ENCODE data around the gene EIF1. TPM values are rescaled to one million over a fixed set of nuclear protein-coding genes. Genes with fewer than 3 reads are reported as not detected.

The EIF1 gene
- total and polyA plus RNA-seq, 2 of the 8 experiments (the other 6 are each of a cell fraction or from before 2014, with no cell fraction given): 175 to 539 TPM

GRCh38 chr17:41649923-41650519 lies 38.7 kb upstream of the EIF1 start:
- Histone ChIP-seq H2AFZ (ENCODE audit: low read length) (no peak overlapping the region), H2BK20ac (ENCODE audit: low read length) (peak overlapping the region; percentile 66), H3K9me3 (ENCODE audit: insufficient read depth in 2 of 2, low read depth in 1 of 2, low read length in 1 of 2) (no peaks in the 10 kb centered on the region), H3K23ac (ENCODE audit: insufficient read length) (no peak overlapping the region), H3K27me3 (replicated peaks in 1 of 4; ENCODE audit: control insufficient read depth in 3 of 4, extremely low read depth in 1 of 4, insufficient read depth in 3 of 4, low read length in 3 of 4) (no peaks in the 10 kb centered on the region; a peak in 2 of 7 replicates), H3K4me2 (ENCODE audit: insufficient read depth in 1 of 2, low read depth in 2 of 2, low read length in 2 of 2) (no peak overlapping the region), H2AK5ac (ENCODE audit: low read depth, low read length) (peak overlapping the region; percentile 98), H3K23me2 (ENCODE audit: low read depth, low read length) (peaks cover 17% of the 10 kb centered on the region; the same call in 1 of the 2 replicates), H3K4me3 (ENCODE audit: extremely low read depth in 1 of 4, insufficient read depth in 2 of 4, low read depth in 3 of 4, low read length in 4 of 4) (no peak overlapping the region), H3K4ac (replicated peaks; ENCODE audit: insufficient read length, low read depth, low read length) (no peak overlapping the region), H3K27ac (ENCODE audit: low read depth, low read length) (no peak overlapping the region), H3K79me2 (ENCODE audit: control insufficient read depth in 1 of 2, insufficient read depth in 2 of 2, low read length in 2 of 2) (no peaks in the 10 kb centered on the region), H2BK12ac (ENCODE audit: low read depth, low read length) (peak overlapping the region; percentile 99; the same call in 1 of the 2 replicates), H3K4me1 (replicated peaks in 1 of 4; ENCODE audit: control insufficient read depth in 3 of 4, insufficient read depth in 4 of 4, low read length in 3 of 4) (peaks cover 0 to 10% (median 8%) of the 10 kb centered on the region in 4 experiments; a peak in 6 of 7 replicates), H4K5ac (ENCODE audit: insufficient read length, low read depth, low read length) (no peak overlapping the region), H3K56ac (replicated peaks; ENCODE audit: insufficient read length, low read depth, low read length) (no peak overlapping the region), H2BK120ac (replicated peaks; ENCODE audit: low read depth, low read length) (no peak overlapping the region), H4K8ac (ENCODE audit: extremely low read depth, insufficient read depth, low read length) (no peak overlapping the region), H3K36me3 (ENCODE audit: control insufficient read depth in 2 of 4, insufficient read depth in 4 of 4, low read length in 3 of 4) (no peaks in the 10 kb centered on the region), H2BK5ac (ENCODE audit: low read depth, low read length) (peak overlapping the region; percentile 60; the same call in 1 of the 2 replicates), H2BK15ac (ENCODE audit: low read length) (peak overlapping the region; percentile 96), H3K79me1 (ENCODE audit: low read depth, low read length) (no peaks in the 10 kb centered on the region), H4K91ac (replicated peaks; ENCODE audit: insufficient read length, low read length) (peak overlapping the region; percentile 80), H3K14ac (ENCODE audit: insufficient read length) (no peak overlapping the region), H4K20me1 (replicated peaks in 1 of 2; ENCODE audit: control insufficient read depth in 1 of 2, insufficient read depth in 2 of 2, low read length in 2 of 2) (peaks cover 0 to 8% of the 10 kb centered on the region in 2 experiments), H3K9ac (replicated peaks in 1 of 4; ENCODE audit: extremely low read depth in 1 of 4, low read depth in 3 of 4, low read length in 3 of 4) (peak overlapping the region in 1 of 4 experiments; percentile 13; a peak in 1 of 7 replicates), H3K18ac (ENCODE audit: extremely low read depth, low read length) (peak overlapping the region; percentile 32; the same call in 1 of the 2 replicates)
- TF ChIP-seq CBX8 (IDR thresholded peaks at IDR 0.05; ENCODE audit: borderline replicate concordance, low read depth, low read length) (0 out of 2 replicates have a peak, but pooled peaks have one; percentile 39), HDAC6 (IDR thresholded peaks at IDR 0.05; ENCODE audit: low read depth, low read length) (no peak)
- no peak for DNase-seq (ENCODE audit: low read depth in 1 of 2, low spot score in 2 of 2)
- FAIRE-seq: no peak
- ChIA-PET CTCF (ENCODE audit: partially characterized antibody) (interaction anchor here (0.7 to 20.4 kb wide), 20 partner anchors 8 to 794 kb away, joined by 3 to 492 read pairs (median 26); partner anchors contain the start of genes KRT15 and KRT17), POLR2A (ENCODE audit: partially characterized antibody) (interaction anchor here (2.6 to 4.1 kb wide), 3 partner anchors 40 to 121 kb away, joined by 14 to 23 read pairs (median 14); partner anchors contain the start of genes EIF1 and KRT19)
- 91 to 100% methylated on average over 2 to 10 of the region's 10 CpGs for WGBS, 2 experiments (ENCODE audit: extremely low coverage in 1 of 2, insufficient coverage in 1 of 2, insufficient read length in 1 of 2, insufficient replicate concordance in 2 of 2, low coverage in 1 of 2, low lambda C conversion rate in 2 of 2, missing lambda C conversion rate in 1 of 2)
